Astrocyte (in vitro differentiated cells and primary cell): ENCODE measurements around the gene MYPOP. TPM values are rescaled to one million over a fixed set of nuclear protein-coding genes. Genes with fewer than 3 reads are reported as not detected.

Experiments
- DNase-seq: peaks from one replicate; pipeline ENCODE4 v3.0.0-alpha.2; 2010; ENCODE audit warnings: low read depth
- FAIRE-seq: peaks from 2 replicates; lab custom pipeline; 2011; peaks lifted over from hg19 to GRCh38; lab: Jason Lieb, UNC
- H2AFZ ChIP-seq: 2 replicates; pipeline ENCODE4 v1.6.0; 2012; ENCODE audit warnings: low read depth, low read length, inconsistent platforms
- H3K27ac ChIP-seq: 2 replicates; pipeline ENCODE4 v1.5.1; 2011; ENCODE audit warnings: low read depth, low read length, inconsistent platforms
- H3K27me3 ChIP-seq: 2 replicates; pipeline ENCODE4 v1.6.0; 2011; ENCODE audit warnings: low read length, inconsistent platforms; ENCODE audit not compliant: insufficient read depth
- H3K36me3 ChIP-seq: 2 replicates; pipeline ENCODE4 v1.5.1; 2011; ENCODE audit warnings: low read length, inconsistent platforms; ENCODE audit not compliant: insufficient read depth
- H3K4me1 ChIP-seq: 2 replicates; pipeline ENCODE4 v1.5.1; 2011; ENCODE audit warnings: low read length, inconsistent platforms; ENCODE audit not compliant: insufficient read depth
- H3K4me2 ChIP-seq: 2 replicates; pipeline ENCODE4 v1.6.0; 2012; ENCODE audit warnings: low read length, inconsistent platforms
- H3K4me3 ChIP-seq: 2 replicates; pipeline ENCODE4 v1.5.1; 2011; ENCODE audit warnings: low read depth, mild to moderate bottlenecking, low read length, inconsistent platforms; ENCODE audit not compliant: insufficient read depth
- H3K79me2 ChIP-seq: 2 replicates; pipeline ENCODE4 v1.6.0; 2012; ENCODE audit warnings: mild to moderate bottlenecking, low read length, inconsistent platforms; ENCODE audit not compliant: insufficient read depth
- H3K9ac ChIP-seq: 2 replicates; pipeline ENCODE4 v1.6.0; 2012; ENCODE audit warnings: mild to moderate bottlenecking, low read length, inconsistent platforms
- H3K9me3 ChIP-seq: 2 replicates; pipeline ENCODE4 v1.5.1; 2012; ENCODE audit warnings: low read depth, mild to moderate bottlenecking, low read length, inconsistent platforms; ENCODE audit not compliant: insufficient read depth
- H4K20me1 ChIP-seq: 2 replicates; pipeline ENCODE4 v1.6.0; 2012; ENCODE audit warnings: low read length, inconsistent platforms; ENCODE audit not compliant: insufficient read depth
- H3K27ac Mint-ChIP-seq: one replicate; pipeline ENCODE4 v1.8.0; 2021; ENCODE audit warnings: mild to moderate bottlenecking, mixed read lengths; ENCODE audit not compliant: unreplicated experiment
- H3K27me3 Mint-ChIP-seq: one replicate; pipeline ENCODE4 v1.8.0; 2021; ENCODE audit warnings: low read depth, mixed read lengths; ENCODE audit not compliant: unreplicated experiment
- H3K36me3 Mint-ChIP-seq: one replicate; pipeline ENCODE4 v1.8.0; 2021; ENCODE audit warnings: low read depth, mixed read lengths; ENCODE audit not compliant: unreplicated experiment
- H3K4me1 Mint-ChIP-seq: one replicate; pipeline ENCODE4 v1.8.0; 2021; ENCODE audit warnings: low read depth, mixed read lengths; ENCODE audit not compliant: unreplicated experiment
- H3K4me3 Mint-ChIP-seq: one replicate; pipeline ENCODE4 v1.8.0; 2021; ENCODE audit warnings: mild to moderate bottlenecking, moderate library complexity, mixed read lengths; ENCODE audit not compliant: unreplicated experiment
- H3K9me3 Mint-ChIP-seq: one replicate; pipeline ENCODE4 v1.8.0; 2021; ENCODE audit warnings: mild to moderate bottlenecking, mixed read lengths; ENCODE audit not compliant: unreplicated experiment
- EZH2 ChIP-seq: IDR thresholded peaks from 2 replicates; pipeline ENCODE4 v1.6.1; 2012; ENCODE audit warnings: mild to moderate bottlenecking, low read length, inconsistent platforms; ENCODE audit not compliant: insufficient read depth
- total RNA-seq: library from RNA; stranded (reverse); gene quantifications from 2 replicates; pipeline ENCODE4 v1.2.1, GENCODE V29; 2021
- TF ChIP-seq, protein P1 (sequence below): IDR thresholded peaks from 2 replicates; pipeline ENCODE4 v1.5.1; 2011; ENCODE audit warnings: low read depth, mild to moderate bottlenecking, inconsistent platforms, low read length, moderate library complexity; ENCODE audit not compliant: insufficient read depth

The MYPOP gene
- total RNA-seq, 1 donor from 2014 or later = 11.0 TPM

GRCh38 chr19:45886427-45887199, 15.8 kb downstream of the MYPOP start:
- H3K4me2 ChIP-seq = peak overlapping the region; percentile 89
- H3K27ac ChIP-seq = peak overlapping the region; percentile 90
- peaks cover 31% of the 10 kb centered on the region for H4K20me1 ChIP-seq
- Mint-ChIP-seq H3K27me3 (no peaks in the 10 kb centered on the region), H3K36me3 (peaks cover 6% of the 10 kb centered on the region), H3K4me3 (peak overlapping the region; percentile 93), H3K9me3 (no peaks in the 10 kb centered on the region), H3K4me1 (peaks cover 8% of the 10 kb centered on the region), H3K27ac (peak overlapping the region; percentile 98)
- FAIRE-seq (peak; percentile 52), DNase-seq (peak; percentile 85)
- no peaks in the 10 kb centered on the region for H3K9me3 ChIP-seq
- no peaks in the 10 kb centered on the region for H3K36me3 ChIP-seq
- H3K79me2 ChIP-seq = peaks cover 24% of the 10 kb centered on the region
- H3K9ac ChIP-seq = peak overlapping the region; percentile 85
- TF ChIP-seq, protein P1, sequence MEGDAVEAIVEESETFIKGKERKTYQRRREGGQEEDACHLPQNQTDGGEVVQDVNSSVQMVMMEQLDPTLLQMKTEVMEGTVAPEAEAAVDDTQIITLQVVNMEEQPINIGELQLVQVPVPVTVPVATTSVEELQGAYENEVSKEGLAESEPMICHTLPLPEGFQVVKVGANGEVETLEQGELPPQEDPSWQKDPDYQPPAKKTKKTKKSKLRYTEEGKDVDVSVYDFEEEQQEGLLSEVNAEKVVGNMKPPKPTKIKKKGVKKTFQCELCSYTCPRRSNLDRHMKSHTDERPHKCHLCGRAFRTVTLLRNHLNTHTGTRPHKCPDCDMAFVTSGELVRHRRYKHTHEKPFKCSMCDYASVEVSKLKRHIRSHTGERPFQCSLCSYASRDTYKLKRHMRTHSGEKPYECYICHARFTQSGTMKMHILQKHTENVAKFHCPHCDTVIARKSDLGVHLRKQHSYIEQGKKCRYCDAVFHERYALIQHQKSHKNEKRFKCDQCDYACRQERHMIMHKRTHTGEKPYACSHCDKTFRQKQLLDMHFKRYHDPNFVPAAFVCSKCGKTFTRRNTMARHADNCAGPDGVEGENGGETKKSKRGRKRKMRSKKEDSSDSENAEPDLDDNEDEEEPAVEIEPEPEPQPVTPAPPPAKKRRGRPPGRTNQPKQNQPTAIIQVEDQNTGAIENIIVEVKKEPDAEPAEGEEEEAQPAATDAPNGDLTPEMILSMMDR = no peak
- no peak for TF ChIP-seq EZH2
- peak overlapping the region; percentile 89 for H2AFZ ChIP-seq
- peak overlapping the region; percentile 65 for H3K4me3 ChIP-seq
- H3K27me3 ChIP-seq = no peaks in the 10 kb centered on the region
- H3K4me1 ChIP-seq = peaks cover 24% of the 10 kb centered on the region

DNA sequence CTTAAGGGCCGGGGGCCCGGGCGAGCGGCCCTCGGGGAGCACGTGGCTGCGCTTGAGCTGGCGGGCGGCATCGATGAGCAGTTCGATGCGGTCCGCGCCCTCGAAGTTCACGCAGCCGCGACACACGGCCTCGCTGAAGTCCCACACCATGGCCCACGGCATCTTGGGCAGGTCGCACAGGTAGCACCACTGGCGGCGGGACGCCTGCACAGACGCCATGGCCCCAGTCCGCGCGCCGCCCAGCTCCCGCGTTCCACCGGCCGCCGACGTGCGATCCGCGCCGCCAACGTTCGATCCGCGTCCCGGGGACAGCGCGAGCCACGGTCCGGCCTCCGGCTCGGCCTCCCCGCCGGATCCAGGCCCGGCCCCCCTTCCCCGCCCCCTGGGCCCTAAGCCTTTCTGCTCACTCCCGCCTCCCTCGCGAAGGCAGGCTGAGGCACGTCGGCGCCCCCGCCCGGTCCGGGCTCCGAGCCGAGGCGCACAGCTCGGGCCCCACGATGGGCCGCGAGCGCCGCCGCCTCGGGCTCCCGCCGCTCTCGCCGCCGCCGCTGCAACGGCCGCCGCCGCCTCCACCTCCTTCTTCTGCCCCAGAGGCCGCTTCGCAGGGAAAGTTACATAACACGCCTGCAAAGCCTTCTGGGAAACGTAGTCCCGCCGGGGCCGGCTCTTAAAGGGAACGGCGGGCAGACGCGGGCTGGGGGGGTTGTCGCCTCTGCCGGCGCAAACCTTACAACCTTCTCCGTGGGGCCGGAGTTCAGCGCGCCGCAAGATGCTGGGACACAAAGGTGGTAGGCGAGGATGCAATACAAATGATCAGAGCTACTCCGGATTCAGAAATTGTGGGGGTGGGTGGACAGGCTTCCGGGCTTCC, 16.6 kb downstream of the MYPOP start, which contains the start of gene IRF2BP1:
Gene IRF2BP1, minus strand, starts transcription at position 586 of the 871 bp plus-strand sequence. Its CDS starts 367 bp downstream, at position 219.
- Mint-ChIP-seq H3K27ac (peak within 1 kb of the TSS; percentile 98), H3K27me3 (no peaks in the 10 kb centered on the region), H3K36me3 (peaks cover 4% of the 10 kb centered on the region), H3K4me3 (peak within 1 kb of the TSS; percentile 93), H3K4me1 (peaks cover 10% of the 10 kb centered on the region), H3K9me3 (no peaks in the 10 kb centered on the region)
- Histone ChIP-seq H2AFZ (peak within 1 kb of the TSS; percentile 89), H3K36me3 (no peaks in the 10 kb centered on the region), H3K27ac (peak within 1 kb of the TSS; percentile 90), H3K9me3 (no peaks in the 10 kb centered on the region), H4K20me1 (peaks cover 33% of the 10 kb centered on the region), H3K4me2 (peak within 1 kb of the TSS; percentile 89), H3K9ac (peak within 1 kb of the TSS; percentile 85), H3K4me1 (peaks cover 24% of the 10 kb centered on the region), H3K4me3 (peak within 1 kb of the TSS; percentile 65), H3K79me2 (peaks cover 24% of the 10 kb centered on the region), H3K27me3 (no peaks in the 10 kb centered on the region)
- TF ChIP-seq, protein P1 = no peak
- TF ChIP-seq EZH2 = no peak
- DNase-seq (peak; percentile 83), FAIRE-seq (no peak)
